Central memory CD4-positive, alpha-beta T cell (primary cell): ENCODE measurements around the gene EYS.
"Not testable (repeated sequence)": the region's sequence is repeated elsewhere in the genome, so short reads cannot be mapped to it uniquely, and the experiment has no call there.

Experiments used
- DNase-seq: peaks from one replicate; pipeline ENCODE4 v3.0.0; 2022

The EYS gene

DNA sequence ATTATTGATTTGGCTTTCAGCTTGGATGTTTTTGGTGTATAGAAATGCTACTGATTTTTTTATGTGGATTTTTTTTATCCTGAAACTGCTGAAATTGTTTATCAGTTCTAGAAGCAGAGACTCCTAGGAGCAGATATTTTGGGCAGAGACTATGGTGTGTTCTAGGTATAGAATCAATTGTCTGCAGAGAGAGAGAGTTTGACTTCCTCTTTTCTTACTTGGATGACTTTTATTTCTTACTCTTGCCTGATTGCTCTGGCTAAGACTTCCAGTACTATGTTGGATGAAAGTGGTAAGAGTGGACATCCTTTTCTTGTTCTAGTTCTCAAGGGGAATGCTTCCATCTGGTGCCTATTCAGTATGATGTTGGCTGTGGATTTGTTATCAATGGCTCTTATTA is 1700.8 kb downstream of the EYS start:
- no peak for DNase-seq

GRCh38 chr6:64000818-64001491 is 1706.1 kb downstream of the EYS start:
- no peak for DNase-seq

DNA sequence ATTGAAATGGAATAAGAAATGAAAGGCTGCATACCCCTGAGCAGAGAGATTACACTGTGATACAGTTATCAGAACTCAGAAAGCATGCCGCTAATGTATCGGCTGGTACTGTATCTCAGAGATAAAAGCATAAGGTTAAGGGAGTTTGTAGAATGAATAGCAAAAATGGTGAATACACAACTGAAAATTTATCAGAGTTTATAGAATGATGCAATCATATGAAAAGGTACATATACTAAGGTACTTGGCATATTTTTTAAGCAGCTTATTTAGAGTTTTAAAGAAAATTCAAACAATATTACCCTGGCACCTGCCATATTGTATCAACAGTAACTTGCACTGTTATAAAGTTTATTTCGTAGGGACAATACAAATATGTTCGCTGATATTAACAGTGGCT is 1707.4 kb downstream of the EYS start:
- DNase-seq: no peak

DNA sequence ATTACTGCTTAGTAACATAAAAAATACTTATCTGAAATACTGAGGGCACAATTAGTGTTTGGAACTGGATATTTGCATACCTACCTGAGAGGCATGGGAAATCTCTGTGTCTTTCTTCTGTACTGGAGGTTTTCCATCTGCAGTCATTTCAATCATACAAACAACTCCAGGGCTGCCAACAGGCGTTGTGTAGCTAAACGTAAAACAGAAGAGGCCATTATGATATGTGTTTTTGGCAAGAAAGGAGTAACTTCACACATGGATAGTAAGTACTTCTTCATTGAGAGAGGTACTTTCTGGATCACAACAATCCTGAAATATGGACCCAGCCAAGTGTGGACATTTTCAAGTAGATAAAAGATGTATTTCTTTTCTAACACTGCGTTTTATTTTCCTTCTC is 1708.0 kb downstream of the EYS start:
- no peak for DNase-seq

DNA sequence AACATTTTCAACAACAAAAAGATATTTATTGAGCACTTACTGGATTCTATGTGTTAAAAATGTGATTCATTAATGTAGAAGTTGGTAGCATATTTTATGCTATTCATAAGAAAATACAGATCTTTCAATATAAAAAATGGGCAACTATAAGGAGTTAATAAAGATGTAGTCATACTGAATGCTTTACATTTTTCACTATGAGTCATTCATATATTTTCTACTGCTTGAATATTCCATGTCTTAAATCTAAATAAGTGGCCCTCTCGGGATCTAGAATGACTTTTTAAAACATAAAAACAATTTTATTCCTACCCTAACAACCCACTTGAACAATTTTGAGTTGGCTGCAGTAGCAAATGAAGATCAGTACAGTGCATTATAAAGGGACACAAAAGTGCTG is 1709.3 kb downstream of the EYS start:
- no peak for DNase-seq

DNA sequence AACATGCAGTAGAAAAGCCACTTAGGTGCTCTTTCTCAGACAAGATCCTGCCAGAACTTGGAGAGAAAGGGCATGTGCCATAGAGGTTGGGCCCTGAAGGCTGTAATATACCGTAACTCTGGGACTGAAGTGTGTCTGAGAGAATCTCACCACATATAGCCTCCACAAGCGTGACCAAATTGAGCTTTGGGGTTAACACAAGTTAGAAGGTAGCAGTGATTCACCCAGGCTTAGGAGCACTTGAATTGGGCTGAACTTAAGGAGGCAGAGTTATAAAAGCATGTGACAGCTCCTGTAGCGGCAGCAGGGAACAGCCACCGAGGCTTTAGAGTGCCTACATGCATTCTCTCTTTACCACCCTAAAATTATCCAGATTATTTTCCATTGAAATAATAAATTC is 1709.8 kb downstream of the EYS start:
- no peak for DNase-seq

GRCh38 chr6:63985223-63985622 is 1721.8 kb downstream of the EYS start:
- no peak for DNase-seq

DNA sequence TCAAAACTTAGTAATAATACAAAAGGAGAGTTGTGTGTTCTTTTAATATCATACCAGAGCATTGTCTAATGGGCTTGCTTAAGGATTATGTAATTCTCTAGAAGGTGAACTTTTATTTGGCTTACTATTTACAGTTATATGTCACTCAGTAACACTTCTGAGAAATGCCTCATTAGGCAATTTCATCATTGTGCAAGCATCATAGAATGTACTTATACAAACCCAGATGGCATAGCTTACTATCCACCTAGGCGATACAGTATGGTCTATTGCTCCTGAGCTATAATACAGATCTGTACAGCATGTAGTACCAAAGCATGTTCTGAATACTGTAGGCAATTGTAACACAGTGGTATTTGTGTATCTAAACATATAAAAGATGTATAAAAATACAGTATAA is 1731.3 kb downstream of the EYS start:
- DNase-seq: no peak

- no peak for DNase-seq
Measured at GRCh38 chr6:63968650-63969049, 1738.4 kb downstream of the EYS start.

GRCh38 chr6:63964366-63964765 is 1742.7 kb downstream of the EYS start:
- no peak for DNase-seq

DNA sequence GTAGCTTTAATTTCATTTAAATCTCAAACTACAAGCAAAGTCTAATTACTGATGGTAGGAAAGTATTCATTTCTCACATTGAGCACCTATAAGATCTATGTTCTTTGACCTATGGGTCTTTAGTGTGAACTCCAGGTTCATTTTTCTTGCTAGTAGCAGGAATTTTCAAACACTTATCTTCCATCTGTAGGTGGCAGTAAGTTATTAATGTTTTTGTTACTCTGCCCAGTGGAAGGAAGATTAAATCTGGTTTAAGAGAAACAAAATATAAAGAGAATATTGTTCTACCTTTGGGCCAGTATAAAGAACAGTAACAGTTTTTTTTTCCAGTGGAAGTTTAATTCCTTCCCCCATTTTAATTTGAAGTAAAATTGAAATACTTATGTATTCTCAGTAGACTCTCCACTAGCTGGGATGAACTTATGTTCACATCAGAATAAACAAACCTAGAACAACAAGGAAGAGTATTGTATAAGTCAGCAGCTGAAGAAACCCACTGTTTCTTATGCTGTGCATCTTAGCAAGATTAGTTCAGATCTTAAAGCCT is 1743.2 kb downstream of the EYS start:
- DNase-seq: no peak

GRCh38 chr6:63953336-63954021 is 1753.5 kb downstream of the EYS start:
- not testable (repeated sequence) for DNase-seq

- no peak for DNase-seq
Measured at GRCh38 chr6:63947792-63948529, 1759.1 kb downstream of the EYS start.

DNA sequence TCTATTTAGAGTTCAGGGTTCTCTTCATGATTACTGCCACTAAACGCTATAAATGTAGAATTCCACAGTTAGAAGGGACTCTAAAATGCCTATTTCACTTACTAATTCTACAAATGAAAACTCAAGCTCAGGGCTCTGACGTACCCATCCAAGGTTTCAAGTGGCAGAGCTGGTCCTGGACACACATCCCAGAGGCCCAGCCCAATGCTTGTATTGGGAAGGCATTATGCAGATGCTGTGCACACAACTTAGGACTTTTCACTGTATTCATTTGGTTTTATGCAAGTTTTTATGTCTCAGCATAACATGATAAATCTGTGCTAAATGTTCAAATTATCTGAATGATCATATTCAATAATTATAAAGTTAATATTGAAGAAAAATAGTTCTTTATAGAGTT is 1761.0 kb downstream of the EYS start:
- no peak for DNase-seq

DNA sequence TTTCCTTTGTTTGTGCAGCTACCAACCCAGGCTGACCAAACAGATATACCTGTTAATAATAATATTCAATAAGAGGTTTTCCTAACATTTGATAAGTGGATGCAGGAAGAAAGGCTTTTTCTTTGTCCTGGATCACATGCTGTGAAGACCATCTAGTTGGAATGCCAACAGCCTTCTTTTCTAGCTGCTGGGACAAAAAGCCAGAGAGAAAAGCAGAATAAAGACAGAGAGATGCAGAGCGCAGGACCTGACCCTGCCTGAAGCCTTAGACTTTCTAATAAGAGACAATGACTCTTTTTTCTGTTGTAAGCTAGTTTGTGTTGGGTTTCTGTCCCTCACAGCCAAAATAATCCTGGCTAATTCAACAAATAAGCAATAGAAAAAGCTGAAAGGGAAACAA is 1763.2 kb downstream of the EYS start:
- no peak for DNase-seq

DNA sequence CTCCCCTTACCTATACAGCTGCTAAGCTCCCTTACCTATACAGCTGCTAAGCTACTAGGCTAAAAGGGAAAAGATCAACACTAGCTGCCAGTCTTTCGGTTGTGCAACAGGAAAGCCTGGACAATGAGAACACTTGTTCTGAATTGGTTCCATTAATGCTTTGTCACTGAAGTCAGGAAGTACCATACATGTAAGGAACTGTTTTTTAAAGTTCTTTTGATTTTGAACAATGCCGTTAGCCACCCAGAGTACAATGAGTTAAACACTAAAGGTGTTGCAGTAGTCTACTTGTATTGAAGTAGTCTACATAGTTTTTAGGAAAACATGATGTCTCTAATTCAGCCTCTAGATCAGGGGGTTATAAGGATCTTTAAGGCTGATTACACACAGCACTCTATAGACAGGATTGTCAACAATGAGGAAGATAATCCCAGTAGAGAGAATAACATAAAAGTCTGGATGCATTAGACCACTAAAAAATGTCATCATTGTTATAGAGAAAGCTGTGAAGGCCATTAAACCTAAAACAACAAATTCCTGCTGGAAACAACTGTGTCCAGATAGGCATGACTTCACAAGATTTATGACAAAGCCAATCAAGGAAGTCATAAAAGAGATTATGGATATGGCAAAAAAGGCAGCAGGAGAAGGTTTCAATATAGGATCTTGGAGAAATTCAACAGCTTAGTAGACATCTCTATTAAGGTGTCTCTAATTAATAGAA is 1765.1 kb downstream of the EYS start:
- DNase-seq: no peak

GRCh38 chr6:63940056-63940455 is 1767.0 kb downstream of the EYS start:
- no peak for DNase-seq

GRCh38 chr6:63936399-63936798 is 1770.6 kb downstream of the EYS start:
- DNase-seq: no peak

GRCh38 chr6:63935732-63936131 is 1771.3 kb downstream of the EYS start:
- no peak for DNase-seq

DNA sequence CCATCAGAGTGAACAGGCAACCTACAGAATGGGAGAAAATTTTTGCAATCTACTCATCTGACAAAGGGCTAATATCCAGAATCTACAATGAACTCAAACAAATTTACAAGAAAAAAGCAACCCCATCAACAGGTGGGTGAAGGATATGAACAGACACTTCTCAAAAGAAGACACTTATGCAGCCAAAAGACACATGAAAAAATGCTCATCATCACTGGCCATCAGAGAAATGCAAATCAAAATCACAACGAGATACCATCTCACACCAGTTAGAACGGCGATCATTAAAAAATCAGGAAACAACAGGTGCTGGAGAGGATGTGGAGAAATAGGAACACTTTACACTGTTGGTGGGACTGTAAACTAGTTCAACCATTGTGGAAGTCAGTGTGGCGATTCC is 1773.1 kb downstream of the EYS start:
- DNase-seq: not testable (repeated sequence)

- DNase-seq: no peak
Measured at GRCh38 chr6:63930848-63931247, 1776.2 kb downstream of the EYS start.

- DNase-seq: no peak
Measured at GRCh38 chr6:63929111-63929510, 1777.9 kb downstream of the EYS start.

- no peak for DNase-seq
Measured at GRCh38 chr6:63928613-63929012, 1778.4 kb downstream of the EYS start.
